Panc1 (cell line): ENCODE results near the gene RAP1GAP2.
"Not testable (repeated sequence)": the region's sequence is repeated elsewhere in the genome, so short reads cannot be mapped to it uniquely, and the experiment has no call there.

Source experiments
- POLR2AphosphoS5 ChIP-seq: IDR thresholded peaks from 2 replicates; pipeline ENCODE4 v1.6.1; 2012; ENCODE audit warnings: mild to moderate bottlenecking, low read depth, low read length, moderate library complexity
- SIN3A ChIP-seq: IDR thresholded peaks from 2 replicates; pipeline ENCODE4 v1.6.1; 2012; ENCODE audit warnings: low read depth, mild to moderate bottlenecking, low read length, moderate library complexity, borderline replicate concordance; ENCODE audit not compliant: insufficient read depth
- TCF7L2 ChIP-seq: IDR thresholded peaks from 2 replicates; pipeline ENCODE4 v1.6.1; 2011; ENCODE audit warnings: mild to moderate bottlenecking, low read depth, low read length, inconsistent platforms
- TF ChIP-seq, protein P1 (sequence below): fragments of 450-650 bp; IDR thresholded peaks from 2 replicates; pipeline ENCODE4 v1.5.1; 2017; ENCODE audit warnings: mild to moderate bottlenecking
- TF ChIP-seq, protein P2 (sequence below), 2 experiments: IDR thresholded peaks; 2 replicates each; pipeline ENCODE4 v1.6.1; 2011 to 2012; ENCODE audit warnings: low read depth in 2 of 2, control low read depth in 1 of 2, low read length in 1 of 2, mild to moderate bottlenecking in 1 of 2, moderate library complexity in 1 of 2; ENCODE audit not compliant: insufficient read depth in 1 of 2

DNA sequence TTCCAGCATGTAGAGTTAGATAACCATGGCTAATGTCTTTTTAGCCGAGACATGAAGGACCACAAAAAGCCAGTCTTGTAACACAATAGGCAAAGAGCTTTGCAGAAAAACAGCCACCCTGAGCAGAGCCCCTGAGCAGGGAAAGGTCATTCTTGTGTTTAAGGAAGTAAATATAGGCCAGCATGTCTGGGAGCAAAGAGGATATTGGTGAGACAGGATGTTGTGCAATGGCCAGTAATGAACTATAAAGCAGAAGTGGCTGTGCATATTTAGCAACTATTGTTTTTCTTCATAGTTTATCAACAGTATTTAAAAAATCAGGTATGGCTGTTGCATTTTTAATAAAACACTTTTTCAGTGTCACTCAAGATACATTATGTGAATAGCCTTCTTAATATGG lies 269.0 kb downstream of the RAP1GAP2 start:
- TF ChIP-seq, protein P1, sequence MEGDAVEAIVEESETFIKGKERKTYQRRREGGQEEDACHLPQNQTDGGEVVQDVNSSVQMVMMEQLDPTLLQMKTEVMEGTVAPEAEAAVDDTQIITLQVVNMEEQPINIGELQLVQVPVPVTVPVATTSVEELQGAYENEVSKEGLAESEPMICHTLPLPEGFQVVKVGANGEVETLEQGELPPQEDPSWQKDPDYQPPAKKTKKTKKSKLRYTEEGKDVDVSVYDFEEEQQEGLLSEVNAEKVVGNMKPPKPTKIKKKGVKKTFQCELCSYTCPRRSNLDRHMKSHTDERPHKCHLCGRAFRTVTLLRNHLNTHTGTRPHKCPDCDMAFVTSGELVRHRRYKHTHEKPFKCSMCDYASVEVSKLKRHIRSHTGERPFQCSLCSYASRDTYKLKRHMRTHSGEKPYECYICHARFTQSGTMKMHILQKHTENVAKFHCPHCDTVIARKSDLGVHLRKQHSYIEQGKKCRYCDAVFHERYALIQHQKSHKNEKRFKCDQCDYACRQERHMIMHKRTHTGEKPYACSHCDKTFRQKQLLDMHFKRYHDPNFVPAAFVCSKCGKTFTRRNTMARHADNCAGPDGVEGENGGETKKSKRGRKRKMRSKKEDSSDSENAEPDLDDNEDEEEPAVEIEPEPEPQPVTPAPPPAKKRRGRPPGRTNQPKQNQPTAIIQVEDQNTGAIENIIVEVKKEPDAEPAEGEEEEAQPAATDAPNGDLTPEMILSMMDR = not testable (repeated sequence)
- not testable (repeated sequence) for TF ChIP-seq POLR2AphosphoS5, SIN3A, TCF7L2
- TF ChIP-seq, protein P2, sequence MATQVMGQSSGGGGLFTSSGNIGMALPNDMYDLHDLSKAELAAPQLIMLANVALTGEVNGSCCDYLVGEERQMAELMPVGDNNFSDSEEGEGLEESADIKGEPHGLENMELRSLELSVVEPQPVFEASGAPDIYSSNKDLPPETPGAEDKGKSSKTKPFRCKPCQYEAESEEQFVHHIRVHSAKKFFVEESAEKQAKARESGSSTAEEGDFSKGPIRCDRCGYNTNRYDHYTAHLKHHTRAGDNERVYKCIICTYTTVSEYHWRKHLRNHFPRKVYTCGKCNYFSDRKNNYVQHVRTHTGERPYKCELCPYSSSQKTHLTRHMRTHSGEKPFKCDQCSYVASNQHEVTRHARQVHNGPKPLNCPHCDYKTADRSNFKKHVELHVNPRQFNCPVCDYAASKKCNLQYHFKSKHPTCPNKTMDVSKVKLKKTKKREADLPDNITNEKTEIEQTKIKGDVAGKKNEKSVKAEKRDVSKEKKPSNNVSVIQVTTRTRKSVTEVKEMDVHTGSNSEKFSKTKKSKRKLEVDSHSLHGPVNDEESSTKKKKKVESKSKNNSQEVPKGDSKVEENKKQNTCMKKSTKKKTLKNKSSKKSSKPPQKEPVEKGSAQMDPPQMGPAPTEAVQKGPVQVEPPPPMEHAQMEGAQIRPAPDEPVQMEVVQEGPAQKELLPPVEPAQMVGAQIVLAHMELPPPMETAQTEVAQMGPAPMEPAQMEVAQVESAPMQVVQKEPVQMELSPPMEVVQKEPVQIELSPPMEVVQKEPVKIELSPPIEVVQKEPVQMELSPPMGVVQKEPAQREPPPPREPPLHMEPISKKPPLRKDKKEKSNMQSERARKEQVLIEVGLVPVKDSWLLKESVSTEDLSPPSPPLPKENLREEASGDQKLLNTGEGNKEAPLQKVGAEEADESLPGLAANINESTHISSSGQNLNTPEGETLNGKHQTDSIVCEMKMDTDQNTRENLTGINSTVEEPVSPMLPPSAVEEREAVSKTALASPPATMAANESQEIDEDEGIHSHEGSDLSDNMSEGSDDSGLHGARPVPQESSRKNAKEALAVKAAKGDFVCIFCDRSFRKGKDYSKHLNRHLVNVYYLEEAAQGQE (IDR thresholded peaks at IDR 0.05; ENCODE audit: insufficient read depth in 1 of 2, low read depth in 2 of 2, low read length in 1 of 2) = not testable (repeated sequence)
